HG03460 (cell line): ENCODE results near the gene IL22RA1.

ENCODE experiments used
- ATAC-seq: cut with Tn5 transposase; IDR thresholded peaks from one replicate; pipeline ENCODE4 v1.9.1; 2021; ENCODE audit not compliant: unreplicated experiment

Gene IL22RA1

DNA sequence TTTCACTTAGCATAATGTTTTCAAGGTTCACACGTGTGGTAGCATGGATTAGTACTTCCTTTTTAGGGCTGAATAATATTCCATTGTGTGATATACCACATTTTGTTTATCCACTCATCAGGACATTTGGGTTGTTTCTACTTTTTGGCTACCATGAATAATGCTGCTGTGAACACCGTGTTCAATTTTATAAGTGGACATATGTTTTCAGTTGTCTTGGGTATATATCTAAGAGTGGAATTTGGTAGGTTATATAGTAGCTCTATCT is 3.8 kb downstream of the IL22RA1 start:
- ATAC-seq, result no peak

DNA sequence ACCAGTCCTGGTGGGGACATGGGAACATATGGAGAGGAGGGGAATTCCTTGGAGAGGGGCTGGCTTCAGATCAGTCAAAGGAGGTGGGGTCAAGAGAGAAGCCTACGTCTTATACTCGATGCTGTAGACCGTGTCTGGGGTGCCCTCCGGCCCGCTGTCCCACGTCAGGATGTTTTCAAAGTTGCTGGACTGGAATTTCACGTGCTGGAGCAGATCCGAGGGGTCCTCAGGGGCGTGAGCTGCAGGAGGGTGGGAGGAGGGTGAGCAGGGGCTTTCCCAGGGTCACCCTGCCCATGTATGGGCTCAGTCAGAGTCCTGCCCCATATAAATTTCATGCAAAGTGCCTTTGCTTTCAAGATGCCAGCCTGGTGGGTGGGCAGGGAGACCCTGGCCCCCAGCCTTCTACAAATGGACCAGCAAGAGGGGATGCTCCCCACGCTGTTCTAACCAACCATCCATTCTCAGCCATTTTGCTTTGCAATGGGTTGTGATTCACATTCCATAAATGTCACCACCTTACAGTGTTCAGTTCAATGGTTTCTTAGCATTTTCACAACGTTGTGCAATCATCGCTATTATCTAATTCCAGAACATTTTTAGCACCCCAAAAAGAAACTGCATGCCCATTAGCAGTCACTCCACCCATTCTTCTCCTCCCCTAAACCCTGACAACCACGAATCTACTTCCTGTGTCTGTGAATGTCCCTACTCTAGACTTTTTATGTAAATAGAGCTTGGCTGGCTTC is 4.3 kb downstream of the IL22RA1 start:
- no peak for ATAC-seq

DNA sequence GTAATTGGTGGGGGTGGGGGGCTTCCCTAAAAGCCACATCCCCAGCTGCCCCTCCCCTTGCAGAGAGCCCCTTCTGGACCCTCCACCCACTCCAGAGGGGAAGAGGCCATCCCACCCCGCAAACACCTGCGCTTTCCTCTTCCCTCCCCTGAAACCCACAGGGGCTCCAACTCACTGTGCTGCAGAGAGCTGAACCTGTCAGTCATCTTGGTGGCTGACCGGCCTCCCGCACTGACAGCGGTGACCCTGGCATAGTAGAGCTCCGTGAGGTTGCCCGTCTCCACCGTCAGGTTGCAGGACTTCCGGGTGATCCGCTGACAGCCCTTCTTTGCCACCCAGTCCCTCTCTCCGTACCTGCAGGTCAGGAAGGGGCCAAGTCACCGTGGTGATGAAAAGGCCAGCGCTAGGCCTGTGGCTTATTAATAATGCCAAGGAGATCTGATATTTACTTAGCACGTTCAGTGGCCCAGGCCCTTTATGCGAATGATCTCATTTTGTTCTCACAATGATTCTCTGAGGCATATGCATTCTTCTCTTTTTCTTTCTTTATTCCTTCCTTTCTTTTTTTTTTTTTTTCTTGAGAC is 5.9 kb downstream of the IL22RA1 start:
- ATAC-seq, result no peak

DNA sequence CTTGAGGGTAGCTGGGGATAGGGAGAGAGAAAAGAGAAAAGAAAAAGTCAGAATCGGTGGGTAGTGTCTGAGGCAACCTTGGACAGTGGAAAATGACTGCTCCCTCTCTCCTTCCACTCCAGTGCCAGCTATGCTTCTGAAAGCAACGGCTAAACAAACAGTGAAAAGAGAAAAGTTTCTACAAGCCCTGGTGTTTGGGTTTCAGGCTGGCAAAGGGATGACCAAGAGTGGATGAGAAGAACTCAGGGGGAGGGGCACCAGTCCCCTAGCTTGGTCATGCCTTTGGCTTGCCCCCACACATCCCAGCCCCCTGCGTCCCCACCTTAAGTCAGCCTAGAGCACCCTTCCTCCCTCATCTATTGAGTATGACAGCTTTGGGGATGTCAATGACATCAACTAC is 8.6 kb downstream of the IL22RA1 start:
- ATAC-seq, result no peak

- no peak for ATAC-seq
These were observed 9.1 kb downstream of the IL22RA1 start for GRCh38 chr1:24133819-24134218.

DNA sequence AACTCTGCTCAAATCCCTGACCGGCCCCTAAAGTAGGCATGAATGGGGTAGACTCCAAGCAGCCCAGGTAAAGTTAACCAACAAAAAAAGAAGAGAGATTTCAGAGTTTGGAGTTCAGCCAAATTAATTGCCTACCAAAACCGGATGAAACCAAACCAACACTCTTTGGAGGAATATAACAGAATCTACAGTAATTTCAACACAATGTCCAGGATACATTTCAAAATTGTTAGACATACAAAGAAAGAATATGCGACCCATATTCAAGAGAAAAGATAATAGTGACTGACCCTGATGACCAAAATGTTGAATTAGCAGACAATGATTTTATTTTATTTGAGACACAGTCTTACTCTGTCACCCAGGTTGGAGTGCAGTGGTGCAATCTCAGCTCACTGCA is 12.6 kb downstream of the IL22RA1 start:
- ATAC-seq, result no peak

- no peak for ATAC-seq
These were observed 15.1 kb downstream of the IL22RA1 start for GRCh38 chr1:24127801-24128363.

DNA sequence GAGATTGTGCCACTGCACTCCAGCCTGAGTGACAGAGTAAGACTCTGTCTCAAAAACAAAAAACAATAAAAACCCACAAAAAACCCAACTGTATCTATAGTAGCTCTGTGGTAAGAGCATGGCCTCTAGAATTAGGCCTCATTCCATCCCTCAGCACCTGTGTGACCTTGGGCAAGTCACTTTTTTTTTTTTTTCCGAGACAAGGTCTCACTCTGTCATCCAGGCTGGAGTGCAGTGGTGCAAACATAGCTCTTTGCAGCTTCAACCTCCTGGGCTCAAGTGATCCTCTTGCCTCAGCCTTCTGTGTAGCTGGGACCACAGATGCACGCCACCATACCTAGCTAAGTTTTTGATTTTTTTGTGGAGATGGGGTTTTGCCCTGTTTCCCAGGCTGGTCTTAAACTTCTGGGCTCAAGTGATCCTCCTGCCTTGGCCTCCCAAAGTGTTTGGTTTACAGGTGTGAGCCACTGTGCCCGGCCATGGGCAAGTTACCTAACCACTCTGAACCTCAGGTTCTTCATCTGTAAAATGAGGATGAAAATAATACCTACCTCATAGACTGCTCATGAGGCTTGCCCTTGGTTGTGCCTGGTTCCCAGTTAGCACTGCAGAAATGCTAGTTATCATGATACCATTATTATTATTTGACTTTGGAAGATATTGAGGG is 15.7 kb downstream of the IL22RA1 start:
- ATAC-seq, result no peak

DNA sequence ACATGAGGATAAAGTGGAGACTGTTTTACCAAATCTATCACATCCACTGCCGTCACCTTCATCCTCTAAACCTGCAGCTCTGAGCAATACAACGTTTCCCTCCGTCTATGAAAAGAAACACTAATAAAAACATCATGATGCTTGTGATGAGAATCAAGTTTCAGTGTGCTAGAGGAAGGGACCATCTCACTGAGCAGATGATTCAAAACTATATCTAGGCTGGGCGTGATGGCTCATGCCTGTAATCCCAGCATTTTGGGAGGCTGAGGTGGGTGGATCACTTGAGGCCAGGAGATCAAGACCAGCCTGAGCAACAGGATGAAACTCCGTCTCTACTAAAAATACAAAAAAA is 16.3 kb downstream of the IL22RA1 start:
- no peak for ATAC-seq

DNA sequence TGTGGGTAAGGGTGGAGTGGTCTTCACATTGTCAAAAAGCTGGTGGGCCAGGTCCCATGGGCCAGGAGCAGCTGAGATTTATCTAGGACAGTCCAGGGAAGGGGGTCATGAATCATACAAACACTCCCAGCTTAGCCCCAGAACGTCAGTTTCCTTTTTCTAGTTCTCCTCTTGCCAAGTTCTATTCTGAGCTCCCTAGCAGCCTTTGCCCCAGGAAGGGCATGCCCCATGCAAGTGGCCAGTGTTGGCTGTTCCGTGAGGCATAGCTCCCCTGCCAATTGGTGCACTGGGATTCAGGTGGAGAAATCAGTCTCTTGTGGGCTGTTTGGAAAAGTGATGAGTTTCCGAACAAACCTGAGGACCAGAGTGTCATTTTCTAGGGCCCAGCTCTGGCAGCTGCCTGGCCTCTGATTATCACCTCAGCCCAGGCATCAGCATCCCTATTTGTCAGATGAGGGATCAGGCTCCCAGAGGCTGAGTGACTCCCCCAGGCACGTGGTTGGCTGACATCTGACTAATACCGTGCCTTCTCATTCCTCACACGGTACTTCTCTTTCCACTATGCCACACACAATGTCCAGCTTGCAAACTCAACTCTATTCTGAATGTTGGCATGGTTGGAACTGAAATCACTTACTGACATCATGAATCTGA is 16.8 kb downstream of the IL22RA1 start:
- ATAC-seq, result no peak

DNA sequence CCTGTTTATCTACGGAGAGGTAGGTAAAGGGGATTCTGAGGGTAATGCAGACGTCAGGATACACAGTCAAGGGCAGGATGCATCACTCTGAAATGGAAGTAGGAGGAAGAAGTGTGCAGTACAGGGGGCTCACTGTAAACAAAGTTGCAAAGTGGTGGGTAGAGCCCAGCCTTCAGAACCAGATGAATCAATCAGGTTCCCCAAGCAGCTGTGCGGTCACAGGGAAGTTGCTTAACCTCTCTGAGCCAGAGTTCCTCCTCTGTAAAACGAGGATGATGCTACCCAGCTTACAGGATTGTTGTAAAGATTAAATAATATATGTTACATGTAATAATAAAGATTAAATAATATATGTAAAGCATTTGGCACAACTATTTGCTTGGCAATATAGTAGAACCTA is 17.5 kb downstream of the IL22RA1 start:
- no peak for ATAC-seq

DNA sequence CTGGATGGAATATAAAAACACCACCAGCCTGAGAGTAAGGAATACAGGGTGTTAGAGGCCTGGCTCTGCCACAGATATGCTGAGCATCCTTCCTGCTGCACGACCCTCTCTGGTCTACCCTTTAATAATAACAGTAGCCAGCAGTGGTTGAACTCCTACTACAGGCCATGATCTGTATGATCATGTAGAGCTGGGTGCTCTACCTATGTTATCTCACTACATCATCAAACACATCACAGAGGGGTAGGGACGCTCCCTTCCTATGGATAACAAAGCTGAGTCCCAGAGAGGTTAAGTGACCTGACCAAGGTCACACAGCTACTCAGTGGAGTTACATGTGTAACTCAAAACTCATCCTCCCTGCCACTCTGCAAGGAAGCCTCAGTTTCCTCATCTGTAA is 18.0 kb downstream of the IL22RA1 start:
- no peak for ATAC-seq

DNA sequence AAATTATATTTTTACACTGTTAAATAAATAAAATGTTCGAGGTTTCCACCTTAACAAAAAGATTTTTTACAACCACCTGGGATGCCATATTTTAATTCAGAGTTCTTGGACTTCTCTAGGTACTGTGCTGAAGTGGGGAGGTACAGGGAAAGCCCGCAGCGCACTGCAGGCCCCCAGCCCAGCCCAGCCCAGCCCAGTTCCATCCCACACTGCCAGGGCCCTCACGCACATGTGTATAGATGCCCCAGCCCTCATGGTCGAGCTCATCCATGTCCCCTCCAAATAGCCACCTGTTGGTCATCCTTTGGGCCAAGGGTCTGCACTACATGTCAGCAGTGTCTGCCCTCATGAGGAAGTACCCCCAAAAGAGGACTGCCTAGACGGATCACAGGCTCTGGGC is 19.3 kb downstream of the IL22RA1 start:
- no peak for ATAC-seq

DNA sequence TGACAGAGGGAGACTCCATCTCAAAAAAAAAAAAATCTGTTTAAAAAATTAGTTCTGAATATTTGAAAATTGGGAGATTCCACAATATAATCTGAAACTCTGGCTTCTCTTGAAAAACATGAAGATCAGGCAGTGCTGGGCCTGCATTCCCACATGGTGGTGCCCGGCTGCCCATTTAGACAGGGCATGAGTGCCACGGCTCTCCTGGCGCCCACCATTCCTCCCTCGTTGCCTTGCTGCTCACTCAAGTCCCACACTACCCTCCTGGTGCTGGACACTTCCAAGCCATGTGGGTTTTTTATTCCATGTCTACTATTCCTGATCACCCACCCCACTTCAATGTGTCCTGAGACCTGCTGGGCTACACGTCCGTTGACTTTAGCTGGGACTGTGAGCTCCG is 20.2 kb downstream of the IL22RA1 start:
- no peak for ATAC-seq

- no peak for ATAC-seq
These were observed 21.5 kb downstream of the IL22RA1 start for GRCh38 chr1:24121406-24121805.

DNA sequence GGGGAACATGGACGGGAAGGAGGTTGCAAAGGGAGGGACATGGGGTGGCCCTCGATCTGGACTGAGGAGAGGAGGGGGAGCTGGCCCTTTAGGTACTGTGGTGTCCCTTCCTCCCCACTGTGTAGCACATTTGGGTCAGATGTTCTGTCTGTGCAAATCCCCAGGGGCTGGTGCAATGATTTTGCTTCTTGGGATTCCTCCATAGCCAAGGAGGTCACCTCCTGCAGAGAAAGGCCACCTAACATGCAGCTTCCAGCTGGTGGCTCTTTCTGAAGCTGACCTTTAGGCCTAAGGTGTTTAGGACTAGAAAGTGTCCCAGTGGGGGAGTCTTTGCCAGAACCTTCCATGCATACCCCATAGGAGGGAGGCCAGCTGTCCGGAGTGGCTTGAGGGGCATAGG is 22.0 kb downstream of the IL22RA1 start:
- ATAC-seq, result no peak

DNA sequence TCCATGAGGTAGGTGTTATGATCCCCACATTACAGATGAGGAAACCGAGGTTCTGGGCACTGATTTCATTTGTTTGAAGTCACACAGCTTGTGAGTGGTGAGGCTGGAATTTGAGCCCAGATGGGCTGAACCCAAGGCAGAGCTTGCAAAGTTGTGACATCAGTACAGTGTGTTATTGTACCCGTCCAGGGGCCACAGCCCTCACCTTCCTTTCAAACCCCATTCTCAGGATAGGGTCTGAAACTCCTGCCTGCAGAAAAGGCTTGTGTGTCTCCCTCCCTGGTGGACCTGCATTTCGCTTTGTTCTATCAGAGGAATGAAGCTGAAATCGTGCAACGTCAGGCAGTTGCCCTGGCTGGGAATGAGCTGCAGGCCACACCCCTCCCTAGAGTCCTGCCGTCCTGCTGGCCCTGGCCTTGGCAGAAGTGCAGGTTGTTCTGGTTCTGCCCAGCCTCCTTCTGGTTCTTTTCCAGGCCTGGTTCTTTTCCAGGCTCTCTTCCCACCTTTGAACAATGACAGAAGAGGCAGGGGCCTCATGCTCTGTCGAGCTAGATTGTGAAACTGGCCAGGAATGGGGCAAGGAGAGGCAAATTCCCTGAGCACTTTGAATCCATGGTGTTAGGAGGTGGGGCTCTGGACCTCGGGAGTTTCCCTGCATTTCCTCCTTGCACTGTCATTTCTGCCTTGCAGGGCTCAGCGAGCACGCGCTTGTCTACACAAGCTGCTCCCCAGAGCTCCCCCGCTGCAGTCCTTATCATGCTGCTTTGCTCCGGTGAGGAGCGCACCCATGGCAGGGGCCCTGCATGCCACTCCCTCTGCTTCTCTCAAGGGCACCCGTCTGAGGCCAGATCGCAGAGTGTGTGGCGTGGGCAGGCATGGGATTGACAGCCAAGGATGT is 22.8 kb downstream of the IL22RA1 start:
- ATAC-seq, result no peak

DNA sequence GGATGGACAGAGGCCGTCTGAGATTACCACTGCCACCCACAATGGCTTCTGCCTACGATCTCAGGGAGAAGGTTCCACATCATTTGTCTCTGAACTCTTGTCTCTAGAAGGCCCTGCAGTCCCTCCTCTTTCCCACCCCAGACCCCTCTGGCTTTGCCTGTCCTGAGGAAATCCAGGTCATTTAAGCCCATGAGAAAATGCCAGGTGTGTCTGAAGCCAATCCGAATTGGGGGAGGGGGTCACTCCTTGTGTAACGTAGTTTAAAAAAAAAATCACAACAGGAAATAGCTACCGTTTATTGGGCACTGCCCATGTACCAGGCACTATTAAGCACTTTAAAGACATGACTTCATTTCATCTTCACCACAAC is 23.5 kb downstream of the IL22RA1 start:
- ATAC-seq, result no peak

- ATAC-seq, result no peak
These were observed 24.3 kb downstream of the IL22RA1 start for GRCh38 chr1:24118410-24119242.

DNA sequence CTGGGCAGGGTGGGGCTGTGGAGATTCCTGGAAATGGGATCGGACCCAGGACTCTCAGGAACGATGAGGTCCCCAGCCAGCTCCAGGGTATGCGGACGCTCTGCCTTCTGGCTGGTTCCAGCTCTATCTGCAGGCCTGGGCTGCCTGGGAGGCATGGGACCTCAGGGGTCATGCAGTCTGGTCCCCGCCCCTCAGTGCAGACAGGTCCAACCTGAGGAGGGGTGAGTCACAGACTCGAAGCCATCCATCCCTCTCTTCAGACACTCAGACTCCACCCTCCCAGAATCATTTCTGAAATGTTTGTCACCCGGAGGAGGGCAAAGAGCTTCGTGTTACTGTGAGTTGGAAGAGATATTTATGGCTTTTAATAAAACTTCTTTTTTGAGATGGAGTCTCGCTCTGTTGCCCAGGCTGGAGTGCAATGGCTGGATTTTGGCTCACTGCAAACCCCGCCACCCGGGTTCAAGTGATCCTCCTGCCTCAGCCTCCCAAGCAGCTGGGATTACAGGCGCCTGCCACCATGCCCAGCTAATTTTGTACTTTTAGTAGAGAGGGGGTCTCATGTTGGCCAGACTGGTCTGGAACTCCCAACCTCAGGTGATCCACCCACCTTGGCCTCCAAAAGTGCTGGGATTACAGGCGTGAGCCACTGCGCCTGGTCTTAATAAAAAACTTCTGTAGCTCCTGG is 25.1 kb downstream of the IL22RA1 start:
- ATAC-seq, result no peak
